Measurements from ENCODE around the gene LUC7L.
"Not testable (repeated sequence)": the region's sequence is repeated elsewhere in the genome, so short reads cannot be mapped to it uniquely, and the experiment has no call there.

The LUC7L gene

GRCh38 chr16:259814-260253, 30.6 kb upstream of the LUC7L start:
- no peaks in the 10 kb centered on the region for H3K4me1 Mint-ChIP-seq
- no peak for DNase-seq
- H3K27ac Mint-ChIP-seq = no peak overlapping the region
- peaks cover 4% of the 10 kb centered on the region for H3K27me3 Mint-ChIP-seq (ENCODE audit: low read depth, poor library complexity)
- no peak for TF ChIP-seq CTCF (IDR thresholded peaks at IDR 0.05)
- peaks cover 50% of the 10 kb centered on the region for H3K36me3 Mint-ChIP-seq (ENCODE audit: low read depth)
- no peaks in the 10 kb centered on the region for H3K9me3 Mint-ChIP-seq
- H3K4me3 Mint-ChIP-seq = no peak overlapping the region

- no peak for DNase-seq
- Mint-ChIP-seq H3K36me3 (ENCODE audit: low read depth) (peaks cover 56% of the 10 kb centered on the region), H3K9me3 (no peaks in the 10 kb centered on the region), H3K4me1 (no peaks in the 10 kb centered on the region), H3K4me3 (no peak overlapping the region), H3K27me3 (ENCODE audit: low read depth, poor library complexity) (peaks cover 4% of the 10 kb centered on the region), H3K27ac (peak overlapping the region; percentile 22)
- TF ChIP-seq CTCF (IDR thresholded peaks at IDR 0.05) = no peak
Observed at GRCh38 chr16:259226-259625, 30.0 kb upstream of the LUC7L start.

GRCh38 chr16:258091-258490, 28.8 kb upstream of the LUC7L start:
- H3K4me1 Mint-ChIP-seq; H3K4me3 Mint-ChIP-seq; DNase-seq; H3K27ac Mint-ChIP-seq; H3K27me3 Mint-ChIP-seq (ENCODE audit: low read depth, poor library complexity); H3K9me3 Mint-ChIP-seq: not testable (repeated sequence)
- peaks cover 60% of the 10 kb centered on the region for H3K36me3 Mint-ChIP-seq (ENCODE audit: low read depth)

- Mint-ChIP-seq H3K27ac (no peak overlapping the region), H3K9me3 (no peaks in the 10 kb centered on the region), H3K27me3 (ENCODE audit: low read depth, poor library complexity) (peaks cover 4% of the 10 kb centered on the region), H3K4me3 (no peak overlapping the region), H3K36me3 (ENCODE audit: low read depth) (peaks cover 62% of the 10 kb centered on the region), H3K4me1 (peaks cover 17% of the 10 kb centered on the region)
- no peak for TF ChIP-seq CTCF (IDR thresholded peaks at IDR 0.05)
- no peak for DNase-seq
Observed at GRCh38 chr16:255183-255582, 25.9 kb upstream of the LUC7L start.

- peaks cover 62% of the 10 kb centered on the region for H3K36me3 Mint-ChIP-seq (ENCODE audit: low read depth)
- peaks cover 4% of the 10 kb centered on the region for H3K27me3 Mint-ChIP-seq (ENCODE audit: low read depth, poor library complexity)
- DNase-seq = no peak
- TF ChIP-seq CTCF (IDR thresholded peaks at IDR 0.05) = no peak
- no peaks in the 10 kb centered on the region for H3K9me3 Mint-ChIP-seq
- H3K27ac Mint-ChIP-seq = no peak overlapping the region
- peaks cover 20% of the 10 kb centered on the region for H3K4me1 Mint-ChIP-seq
- no peak overlapping the region for H3K4me3 Mint-ChIP-seq
Observed at GRCh38 chr16:254461-254860, 25.2 kb upstream of the LUC7L start.

GRCh38 chr16:253833-254232, 24.6 kb upstream of the LUC7L start:
- H3K9me3 Mint-ChIP-seq = no peaks in the 10 kb centered on the region
- no peak overlapping the region for H3K4me3 Mint-ChIP-seq
- no peak for TF ChIP-seq CTCF (IDR thresholded peaks at IDR 0.05)
- no peak overlapping the region for H3K27ac Mint-ChIP-seq
- DNase-seq = no peak
- no peaks in the 10 kb centered on the region for H3K27me3 Mint-ChIP-seq (ENCODE audit: low read depth, poor library complexity)
- H3K36me3 Mint-ChIP-seq (ENCODE audit: low read depth) = peaks cover 56% of the 10 kb centered on the region
- peaks cover 20% of the 10 kb centered on the region for H3K4me1 Mint-ChIP-seq

All from nephron progenitor cell (in vitro differentiated cells).